C4-2B (cell line): ENCODE results near the gene DUOX1.

Experiments
- H3K27ac ChIP-seq: fragments of 450-650 bp; 2 replicates; pipeline ENCODE4 v1.5.1; 2017
- ZFX ChIP-seq: fragments of 450-650 bp; IDR thresholded peaks from 2 replicates; pipeline ENCODE4 v1.6.1; 2017
- TF ChIP-seq, protein P1 (sequence below): fragments of 450-650 bp; conservative IDR thresholded peaks from 2 replicates; pipeline ENCODE4 v1.5.1; 2017; ENCODE audit warnings: mild to moderate bottlenecking

The DUOX1 gene

DNA sequence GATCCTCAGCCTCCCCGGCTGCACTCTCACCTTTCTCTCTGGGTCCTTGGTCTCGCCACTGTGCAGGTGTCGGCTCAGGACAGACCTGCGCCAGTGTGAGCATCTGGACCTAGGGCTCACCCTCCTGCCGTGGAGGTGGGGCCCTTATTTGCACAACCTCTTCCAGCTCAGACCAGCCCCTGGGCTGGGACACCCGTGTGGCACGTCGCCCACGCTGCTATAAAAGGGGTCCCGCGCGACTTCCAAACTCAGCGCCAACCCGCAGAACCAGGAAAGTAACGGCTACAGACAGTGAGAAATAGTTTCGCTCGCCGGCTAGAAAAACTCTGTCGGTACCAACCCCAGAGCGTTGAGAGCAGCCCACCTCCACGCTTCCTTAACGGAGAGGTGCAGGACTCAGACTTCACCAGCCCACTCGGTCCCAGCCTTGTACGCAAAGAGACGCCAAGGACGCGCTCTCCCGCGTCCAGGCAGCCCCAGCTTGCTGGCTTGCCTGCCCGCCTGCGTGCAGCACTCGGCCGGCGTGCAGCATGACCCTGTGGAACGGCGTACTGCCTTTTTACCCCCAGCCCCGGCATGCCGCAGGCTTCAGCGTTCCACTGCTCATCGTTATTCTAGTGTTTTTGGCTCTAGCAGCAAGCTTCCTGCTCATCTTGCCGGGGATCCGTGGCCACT, 15.6 kb upstream of the DUOX1 start, which contains the start of the genes DUOX2 and DUOXA2:
Gene DUOX2 (minus strand): TSS at position 97 of the 675 bp plus-strand sequence. CDS start 761 bp downstream, outside the sequence.
Gene DUOXA2 (plus strand): TSS at position 251 of the 675 bp plus-strand sequence. CDS start 280 bp downstream, at position 531.
- TF ChIP-seq, protein P1, sequence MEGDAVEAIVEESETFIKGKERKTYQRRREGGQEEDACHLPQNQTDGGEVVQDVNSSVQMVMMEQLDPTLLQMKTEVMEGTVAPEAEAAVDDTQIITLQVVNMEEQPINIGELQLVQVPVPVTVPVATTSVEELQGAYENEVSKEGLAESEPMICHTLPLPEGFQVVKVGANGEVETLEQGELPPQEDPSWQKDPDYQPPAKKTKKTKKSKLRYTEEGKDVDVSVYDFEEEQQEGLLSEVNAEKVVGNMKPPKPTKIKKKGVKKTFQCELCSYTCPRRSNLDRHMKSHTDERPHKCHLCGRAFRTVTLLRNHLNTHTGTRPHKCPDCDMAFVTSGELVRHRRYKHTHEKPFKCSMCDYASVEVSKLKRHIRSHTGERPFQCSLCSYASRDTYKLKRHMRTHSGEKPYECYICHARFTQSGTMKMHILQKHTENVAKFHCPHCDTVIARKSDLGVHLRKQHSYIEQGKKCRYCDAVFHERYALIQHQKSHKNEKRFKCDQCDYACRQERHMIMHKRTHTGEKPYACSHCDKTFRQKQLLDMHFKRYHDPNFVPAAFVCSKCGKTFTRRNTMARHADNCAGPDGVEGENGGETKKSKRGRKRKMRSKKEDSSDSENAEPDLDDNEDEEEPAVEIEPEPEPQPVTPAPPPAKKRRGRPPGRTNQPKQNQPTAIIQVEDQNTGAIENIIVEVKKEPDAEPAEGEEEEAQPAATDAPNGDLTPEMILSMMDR = no peak
- TF ChIP-seq ZFX = no peak
- no peak within 1 kb of the TSS for H3K27ac ChIP-seq

DNA sequence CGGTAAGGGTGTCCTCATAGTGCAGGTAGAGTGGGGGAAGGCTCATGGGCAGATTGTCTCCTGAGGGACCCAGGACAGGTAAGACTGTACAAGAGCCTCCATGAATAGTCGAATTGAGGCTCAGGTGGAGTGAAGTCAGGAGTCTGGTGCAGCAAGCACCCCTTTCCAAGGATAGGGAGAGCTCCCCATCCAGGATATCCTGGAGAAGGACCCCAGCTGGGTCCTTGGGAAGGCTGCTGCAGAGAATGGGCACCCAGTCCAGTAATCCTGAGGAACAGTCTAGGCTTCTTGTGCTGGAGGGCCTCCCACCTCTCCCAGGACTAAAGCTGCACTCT, 15.1 kb upstream of the DUOX1 start:
- no peak overlapping the region for H3K27ac ChIP-seq
- no peak for TF ChIP-seq ZFX
- TF ChIP-seq, protein P1 = no peak

DNA sequence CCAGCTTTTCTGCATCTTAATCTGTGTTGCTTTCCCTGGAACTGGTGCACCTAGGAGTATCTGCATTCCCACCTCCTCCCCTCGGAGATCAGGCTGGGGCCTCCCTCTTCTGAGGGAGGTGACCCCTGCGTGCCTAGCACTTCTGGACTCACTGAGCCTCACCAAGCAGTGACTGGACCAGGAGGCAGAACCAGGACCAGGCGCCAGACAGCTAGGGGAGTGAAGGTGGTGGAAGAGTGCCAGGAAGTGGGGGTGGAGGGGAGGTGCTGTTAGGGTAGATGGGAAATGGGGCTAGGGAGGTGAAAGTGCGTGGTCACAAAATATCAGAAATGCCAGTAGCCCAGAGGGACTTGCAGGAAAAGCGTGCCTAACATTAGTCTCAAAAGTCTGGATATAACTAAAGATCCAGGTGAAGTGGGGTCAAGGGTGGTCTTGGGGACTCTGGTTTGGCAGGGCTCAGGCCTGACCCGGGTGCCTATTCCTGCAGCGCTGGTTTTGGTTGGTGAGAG, 14.4 kb upstream of the DUOX1 start:
- TF ChIP-seq, protein P1 = no peak
- TF ChIP-seq ZFX = no peak

DNA sequence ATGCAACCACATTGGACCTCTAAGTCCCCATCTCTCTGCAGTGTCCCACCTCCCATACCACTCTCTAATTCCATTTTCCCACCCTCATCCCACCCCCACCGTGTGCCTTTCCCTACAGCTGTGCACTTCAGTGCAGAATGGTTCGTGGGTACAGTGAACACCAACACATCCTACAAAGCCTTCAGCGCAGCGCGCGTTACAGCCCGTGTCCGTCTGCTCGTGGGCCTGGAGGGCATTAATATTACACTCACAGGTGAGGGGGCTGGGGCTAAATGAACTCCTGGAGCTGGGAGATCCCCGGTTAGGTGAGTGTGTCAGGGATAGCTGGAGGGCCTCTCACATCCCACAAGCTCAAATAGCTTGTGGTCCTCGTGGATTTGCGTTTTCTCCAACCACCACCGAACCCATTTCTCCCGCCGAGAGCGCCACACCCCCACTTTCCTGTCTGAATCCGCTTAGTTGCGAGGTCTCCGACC, 13.8 kb upstream of the DUOX1 start:
- no peak for TF ChIP-seq ZFX
- TF ChIP-seq, protein P1 = no peak
- H3K27ac ChIP-seq = no peak overlapping the region

More for the DNA sequence above, 14.4 kb upstream of the DUOX1 start:
- H3K27ac ChIP-seq = no peak overlapping the region

DNA sequence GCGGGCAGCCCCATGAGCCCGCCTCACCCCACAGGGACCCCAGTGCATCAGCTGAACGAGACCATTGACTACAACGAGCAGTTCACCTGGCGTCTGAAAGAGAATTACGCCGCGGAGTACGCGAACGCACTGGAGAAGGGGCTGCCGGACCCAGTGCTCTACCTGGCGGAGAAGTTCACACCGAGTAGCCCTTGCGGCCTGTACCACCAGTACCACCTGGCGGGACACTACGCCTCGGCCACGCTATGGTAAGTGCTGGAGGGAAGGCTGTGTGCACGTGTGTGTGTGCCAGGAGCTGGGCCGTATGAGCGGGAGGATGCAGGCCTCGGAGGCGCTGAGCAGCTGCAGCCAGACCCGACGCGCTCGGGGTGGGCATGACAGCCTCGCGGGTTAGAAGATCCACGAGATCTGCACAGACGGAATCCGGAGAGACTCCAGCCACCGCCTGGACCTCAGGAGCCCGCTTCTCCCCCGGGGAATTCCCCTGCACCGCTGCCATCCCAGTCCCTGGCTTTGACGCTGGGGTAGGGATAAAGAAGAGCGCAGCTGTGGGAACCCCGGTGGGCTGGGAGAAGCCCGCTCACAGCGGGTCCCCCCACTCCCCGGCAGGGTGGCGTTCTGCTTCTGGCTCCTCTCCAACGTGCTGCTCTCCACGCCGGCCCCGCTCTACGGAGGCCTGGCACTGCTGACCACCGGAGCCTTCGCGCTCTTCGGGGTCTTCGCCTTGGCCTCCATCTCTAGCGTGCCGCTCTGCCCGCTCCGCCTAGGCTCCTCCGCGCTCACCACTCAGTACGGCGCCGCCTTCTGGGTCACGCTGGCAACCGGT, 13.1 kb upstream of the DUOX1 start:
- no peak overlapping the region for H3K27ac ChIP-seq
- TF ChIP-seq, protein P1 = no peak
- TF ChIP-seq ZFX = no peak

DNA sequence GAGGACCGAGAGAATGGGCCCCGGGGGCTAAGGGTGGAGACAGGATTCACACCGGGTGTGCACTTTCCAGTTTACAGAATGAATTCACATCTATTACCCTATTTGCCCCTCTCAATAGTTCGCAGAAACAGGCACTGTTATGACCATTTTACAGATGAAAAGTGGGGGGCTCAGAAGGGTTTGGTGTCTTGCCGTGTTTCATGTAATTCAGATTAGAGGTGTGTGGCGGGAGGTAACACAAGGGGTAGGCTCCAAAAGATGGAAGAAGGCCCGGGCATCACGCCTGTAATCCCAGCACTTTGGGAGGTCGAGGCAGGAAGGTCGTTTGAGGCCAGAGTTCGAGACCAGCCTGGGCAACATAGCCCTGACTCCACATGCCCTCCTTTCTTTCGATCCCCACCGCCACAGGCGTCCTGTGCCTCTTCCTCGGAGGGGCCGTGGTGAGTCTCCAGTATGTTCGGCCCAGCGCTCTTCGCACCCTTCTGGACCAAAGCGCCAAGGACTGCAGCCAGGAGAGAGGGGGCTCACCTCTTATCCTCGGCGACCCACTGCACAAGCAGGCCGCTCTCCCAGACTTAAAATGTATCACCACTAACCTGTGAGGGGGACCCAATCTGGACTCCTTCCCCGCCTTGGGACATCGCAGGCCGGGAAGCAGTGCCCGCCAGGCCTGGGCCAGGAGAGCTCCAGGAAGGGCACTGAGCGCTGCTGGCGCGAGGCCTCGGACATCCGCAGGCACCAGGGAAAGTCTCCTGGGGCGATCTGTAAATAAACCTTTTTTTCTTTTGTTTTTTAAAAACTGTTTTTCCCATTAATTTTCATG, 12.3 kb upstream of the DUOX1 start:
- H3K27ac ChIP-seq = no peak overlapping the region
- TF ChIP-seq, protein P1 = no peak
- TF ChIP-seq ZFX = no peak
